Measurements from ENCODE around the gene TMEM8B.

TMEM8B gene

DNA sequence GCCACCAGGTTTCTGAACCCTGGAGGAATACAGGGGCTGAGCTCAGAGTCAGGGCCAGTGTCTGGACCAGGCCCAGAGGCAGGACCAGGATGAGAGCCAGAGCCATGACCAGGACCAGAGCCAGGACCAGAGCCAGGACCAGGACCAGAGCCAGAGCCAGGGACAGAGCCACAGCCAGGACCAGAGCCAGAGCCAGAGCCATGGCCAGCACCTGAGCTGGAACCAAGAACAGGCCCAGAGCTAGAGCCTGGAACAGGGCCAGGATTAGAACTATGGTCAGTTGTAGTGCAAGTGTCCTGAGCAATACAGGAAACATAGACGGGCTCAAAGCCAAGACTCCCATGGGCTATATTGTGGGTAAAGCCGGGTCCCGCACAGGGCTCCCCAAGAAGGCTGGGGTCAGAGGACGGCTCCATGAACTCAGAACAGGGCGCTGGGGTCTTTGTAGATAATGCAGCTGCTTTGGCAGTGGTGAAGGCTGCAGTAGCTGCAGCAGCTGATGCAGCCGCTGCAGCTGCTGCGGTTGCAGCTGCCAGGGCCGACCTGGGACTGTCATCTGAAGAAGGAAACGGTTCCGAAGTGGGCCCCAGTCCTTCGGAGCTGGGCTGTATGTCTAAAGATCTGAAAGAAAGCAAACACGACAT, 17.5 kb upstream of the TMEM8B start:
- H3K4me3 ChIP-seq (ENCODE audit: low read length) = peak overlapping the region; percentile 67
- DNase-seq (ENCODE audit: low read depth) = no peak
- TF ChIP-seq, protein P1, sequence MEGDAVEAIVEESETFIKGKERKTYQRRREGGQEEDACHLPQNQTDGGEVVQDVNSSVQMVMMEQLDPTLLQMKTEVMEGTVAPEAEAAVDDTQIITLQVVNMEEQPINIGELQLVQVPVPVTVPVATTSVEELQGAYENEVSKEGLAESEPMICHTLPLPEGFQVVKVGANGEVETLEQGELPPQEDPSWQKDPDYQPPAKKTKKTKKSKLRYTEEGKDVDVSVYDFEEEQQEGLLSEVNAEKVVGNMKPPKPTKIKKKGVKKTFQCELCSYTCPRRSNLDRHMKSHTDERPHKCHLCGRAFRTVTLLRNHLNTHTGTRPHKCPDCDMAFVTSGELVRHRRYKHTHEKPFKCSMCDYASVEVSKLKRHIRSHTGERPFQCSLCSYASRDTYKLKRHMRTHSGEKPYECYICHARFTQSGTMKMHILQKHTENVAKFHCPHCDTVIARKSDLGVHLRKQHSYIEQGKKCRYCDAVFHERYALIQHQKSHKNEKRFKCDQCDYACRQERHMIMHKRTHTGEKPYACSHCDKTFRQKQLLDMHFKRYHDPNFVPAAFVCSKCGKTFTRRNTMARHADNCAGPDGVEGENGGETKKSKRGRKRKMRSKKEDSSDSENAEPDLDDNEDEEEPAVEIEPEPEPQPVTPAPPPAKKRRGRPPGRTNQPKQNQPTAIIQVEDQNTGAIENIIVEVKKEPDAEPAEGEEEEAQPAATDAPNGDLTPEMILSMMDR (conservative IDR thresholded peaks at IDR 0.05; ENCODE audit: low read depth, low read length) = no peak

DNA sequence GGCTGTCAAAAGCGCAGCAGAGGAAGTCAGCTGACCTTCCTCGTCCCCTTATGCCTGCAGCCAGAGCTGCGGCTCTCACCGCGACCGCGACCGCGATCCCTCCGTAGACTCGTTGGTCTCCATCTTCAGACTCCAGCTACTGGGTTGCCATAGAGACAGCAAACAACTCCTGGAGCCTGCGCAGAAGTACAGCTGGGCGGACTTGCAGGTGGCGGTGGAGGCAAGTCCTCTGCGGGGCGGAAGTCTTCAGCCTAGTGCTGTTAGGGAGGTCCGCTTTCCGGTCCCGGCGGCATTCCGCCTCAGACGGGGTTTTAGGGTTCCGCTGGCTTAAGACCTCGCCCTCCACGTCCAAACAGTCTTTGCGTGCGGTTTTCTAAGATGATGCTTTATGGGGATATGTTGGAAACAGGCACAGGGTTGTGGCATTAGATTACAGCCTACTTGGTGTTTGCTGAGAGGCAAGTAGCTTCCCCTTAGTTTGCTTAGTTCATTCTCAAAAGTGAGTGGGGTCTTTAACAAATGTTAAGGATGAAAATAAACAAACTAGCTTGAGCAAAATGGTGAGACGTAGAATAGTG, 16.9 kb upstream of the TMEM8B start, which contains the start of gene SPAG8:
Gene SPAG8, minus strand, starts transcription at position 238 of the 578 bp plus-strand sequence. Its CDS starts 115 bp downstream, at position 123.
- H3K4me3 ChIP-seq (ENCODE audit: low read length) = peak within 1 kb of the TSS; percentile 67
- TF ChIP-seq, protein P1 (conservative IDR thresholded peaks at IDR 0.05; ENCODE audit: low read depth, low read length) = no peak

DNA sequence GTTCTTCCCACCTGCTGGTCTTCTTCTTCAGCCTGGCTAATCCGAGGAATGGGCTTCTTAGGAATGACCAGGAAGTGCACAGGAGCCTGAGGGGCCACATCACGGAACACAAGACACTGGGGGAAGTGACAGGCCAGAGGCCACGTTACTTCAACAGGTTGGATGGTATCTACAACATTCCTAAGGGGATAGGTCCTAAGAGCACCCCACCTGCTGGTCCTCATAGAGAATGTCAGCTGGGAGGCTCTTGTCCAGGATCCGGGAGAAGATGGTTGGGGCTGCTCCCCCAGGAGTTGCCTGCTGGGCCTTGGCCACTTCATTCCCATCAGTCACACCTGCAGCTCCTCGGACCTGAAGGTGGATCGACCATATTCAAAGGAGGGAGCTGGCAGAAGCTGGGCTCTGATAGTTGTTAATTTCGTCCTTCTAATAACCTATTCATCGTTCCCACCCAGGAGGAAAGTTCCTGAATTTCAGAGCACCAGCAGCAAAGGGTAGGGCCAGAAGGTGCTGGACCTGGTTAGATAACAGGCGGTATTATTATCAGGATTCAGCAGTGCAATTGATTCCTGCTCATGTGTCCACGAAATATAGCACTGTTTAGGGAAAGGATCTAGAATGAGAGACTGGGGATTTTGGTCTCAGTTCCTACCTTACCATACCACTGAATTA, 15.5 kb upstream of the TMEM8B start:
- DNase-seq (ENCODE audit: low read depth) = no peak
- TF ChIP-seq, protein P1 (conservative IDR thresholded peaks at IDR 0.05; ENCODE audit: low read depth, low read length) = peak; percentile 56
- no peak overlapping the region for H3K4me3 ChIP-seq (ENCODE audit: low read length)

More for the DNA sequence above, 16.9 kb upstream of the TMEM8B start, which contains the start of gene SPAG8:
- DNase-seq (ENCODE audit: low read depth) = peak; percentile 76

DNA sequence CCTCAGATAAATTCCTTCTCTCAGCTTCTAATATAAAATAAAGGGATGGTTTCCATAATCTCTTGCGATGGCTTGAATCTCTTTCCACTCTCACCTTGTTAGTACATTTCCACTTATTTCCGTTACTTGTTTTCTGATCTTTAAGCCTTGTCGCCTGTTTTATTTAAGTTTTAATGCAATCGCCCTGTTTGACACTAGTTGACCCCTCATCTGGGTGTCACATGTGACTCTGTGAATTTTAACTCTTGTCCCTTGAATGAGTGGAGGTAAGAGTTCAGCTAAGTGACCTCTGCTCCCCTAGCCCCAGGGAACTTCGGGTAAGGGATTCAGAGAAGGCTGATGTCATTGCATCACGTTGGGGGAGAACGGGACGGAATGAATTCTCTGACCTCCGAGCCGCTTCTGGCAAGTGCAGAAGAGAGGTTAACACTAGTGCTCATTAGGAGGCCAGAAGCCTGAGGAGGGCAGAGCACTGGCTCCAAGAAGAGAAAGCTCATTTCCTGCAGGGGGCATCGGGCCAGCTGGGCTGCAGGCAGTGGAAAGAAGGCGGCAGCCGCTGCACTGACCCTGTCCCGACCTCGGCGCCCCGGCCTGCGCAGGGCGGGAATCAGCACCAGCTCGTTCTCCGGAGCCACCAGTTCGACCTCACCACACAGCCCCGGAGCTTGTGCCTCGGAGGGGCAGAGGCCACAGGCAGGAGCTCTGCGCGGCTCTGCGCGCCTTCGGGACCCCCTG, 14.8 kb upstream of the TMEM8B start:
- peak overlapping the region; percentile 78 for H3K4me3 ChIP-seq (ENCODE audit: low read length)
- TF ChIP-seq, protein P1 (conservative IDR thresholded peaks at IDR 0.05; ENCODE audit: low read depth, low read length) = peak; percentile 52
- DNase-seq (ENCODE audit: low read depth) = no peak

DNA sequence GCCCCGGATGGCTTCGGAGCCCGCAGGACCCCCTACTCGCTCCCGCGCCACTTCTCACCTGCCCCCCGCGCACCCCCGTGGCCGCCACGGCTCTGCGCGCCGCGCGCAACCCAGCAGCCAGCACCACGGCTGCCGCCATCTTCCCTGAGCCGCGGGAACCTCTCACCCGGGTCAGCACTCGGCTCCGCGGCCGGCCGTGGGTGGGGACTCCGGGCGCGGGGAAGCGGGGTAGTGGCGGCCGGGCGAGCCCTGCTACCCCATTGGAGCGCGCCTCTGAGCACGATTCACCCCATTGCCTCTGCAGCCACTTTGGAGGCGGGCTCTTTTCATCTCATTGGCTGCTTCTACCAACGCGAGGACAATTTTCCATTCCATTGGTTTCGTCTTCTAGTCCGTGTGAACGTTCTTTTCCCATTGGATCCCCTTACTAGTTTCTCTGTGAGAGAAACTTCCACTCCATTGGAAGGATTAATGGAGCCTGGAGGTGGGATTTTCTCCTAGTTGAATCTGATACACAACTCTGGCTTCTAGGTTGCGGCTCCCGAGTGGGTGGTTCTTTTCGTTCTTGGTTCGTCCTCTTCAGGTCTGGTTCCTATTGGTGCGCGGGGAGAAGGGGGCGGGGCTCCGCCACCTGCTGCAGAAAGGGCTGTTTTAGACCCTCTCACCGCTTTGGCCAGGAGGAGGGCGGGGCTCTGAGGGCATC, 14.0 kb upstream of the TMEM8B start, which contains the start of gene HINT2:
Gene HINT2, minus strand, starts transcription at position 202 of the 703 bp plus-strand sequence. Its CDS starts 63 bp downstream, at position 139.
- TF ChIP-seq, protein P1 (conservative IDR thresholded peaks at IDR 0.05; ENCODE audit: low read depth, low read length) = no peak
- peak within 1 kb of the TSS; percentile 78 for H3K4me3 ChIP-seq (ENCODE audit: low read length)
- DNase-seq (ENCODE audit: low read depth) = peak; percentile 96

DNA sequence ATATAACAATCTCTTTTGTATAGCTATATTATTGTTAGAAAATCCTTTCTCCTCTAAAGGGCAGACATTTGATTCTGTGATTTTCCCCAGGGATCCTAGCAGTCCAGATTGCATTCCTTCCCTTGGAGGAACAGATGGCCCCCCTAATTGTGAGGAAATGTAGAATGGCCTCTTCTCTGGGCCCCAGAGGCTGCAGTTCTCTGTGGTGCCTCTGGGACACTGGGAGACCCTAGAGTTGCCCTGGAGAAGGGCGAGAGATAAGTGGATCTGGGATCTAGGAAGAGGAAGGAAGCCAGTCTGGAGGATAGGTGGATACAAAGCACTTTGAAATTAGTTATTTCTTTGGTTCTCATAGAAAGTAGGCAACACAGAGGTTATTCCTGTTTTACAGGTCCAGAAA, 12.3 kb upstream of the TMEM8B start:
- TF ChIP-seq, protein P1 (conservative IDR thresholded peaks at IDR 0.05; ENCODE audit: low read depth, low read length) = no peak
- DNase-seq (ENCODE audit: low read depth) = no peak

More for the DNA sequence above, 12.3 kb upstream of the TMEM8B start:
- no peak overlapping the region for H3K4me3 ChIP-seq (ENCODE audit: low read length)

Data from retinal pigment epithelial cell (primary cell).